ENCODE measurements around the gene NAA10.

- TF ChIP-seq TCF7L2 (IDR thresholded peaks at IDR 0.05; ENCODE audit: low read depth, low read length) = no peak
- TF ChIP-seq CTCF (IDR thresholded peaks at IDR 0.05) = no peak
- no peak for TF ChIP-seq POLR2AphosphoS5 (IDR thresholded peaks at IDR 0.05; ENCODE audit: low read depth, low read length)
- TF ChIP-seq REST (IDR thresholded peaks at IDR 0.05; ENCODE audit: insufficient read depth in 1 of 2, low read depth in 2 of 2, low read length in 1 of 2) = no peak
Observed at GRCh38 chrX:153901753-153902140, 33.1 kb downstream of the NAA10 start.

Data from Panc1 (cell line).